ENCODE measurements around the gene TMEM245. TPM values are rescaled to one million over a fixed set of nuclear protein-coding genes. Genes with fewer than 3 reads are reported as not detected.

Gene TMEM245
- polyA plus RNA-seq, 3 donors, result 6.9 to 11.3 (median 9.7) TPM

- no peak for TF ChIP-seq CTCF (IDR thresholded peaks at IDR 0.05)
- peak overlapping the region in 1 of 7 donors; percentile 28 for H3K27ac Mint-ChIP-seq
- H4K20me1 ChIP-seq (ENCODE audit: insufficient read depth, low read length), result peaks cover 26% of the 10 kb centered on the region
- H3K4me1 ChIP-seq (ENCODE audit: control insufficient read depth in 1 of 2, insufficient read depth in 2 of 2, low read length in 2 of 2), result no peaks in the 10 kb centered on the region
- no peak overlapping the region for H3K9ac ChIP-seq (ENCODE audit: insufficient read depth, low read length, poor library complexity, severe bottlenecking)
- H3K36me3 Mint-ChIP-seq, result peaks cover 68 to 83% of the 10 kb centered on the region in 2 donors
- H3K4me3 Mint-ChIP-seq, result no peak overlapping the region
- H3K9me3 ChIP-seq (replicated peaks in 1 of 2; ENCODE audit: control insufficient read depth in 1 of 2, insufficient read depth in 1 of 2, low read length in 2 of 2), result no peaks in the 10 kb centered on the region
- peaks cover 31% of the 10 kb centered on the region for H3K79me2 ChIP-seq (ENCODE audit: insufficient read depth, low read length)
- H3K36me3 ChIP-seq (replicated peaks in 1 of 2; ENCODE audit: control insufficient read depth in 1 of 2, insufficient read depth in 2 of 2, low read length in 2 of 2), result peaks cover 40 to 88% of the 10 kb centered on the region in 2 donors
- no CpG with 5 or more reads among the region's 1 CpG for WGBS (ENCODE audit: insufficient coverage)
- H3K27me3 Mint-ChIP-seq (ENCODE audit: low read depth in 3 of 3), result no peaks in the 10 kb centered on the region
- H2AFZ ChIP-seq (ENCODE audit: insufficient read depth, low read depth, low read length, poor library complexity, severe bottlenecking), result no peak overlapping the region
- H3K4me2 ChIP-seq (replicated peaks; ENCODE audit: extremely low read depth, low read length, poor library complexity, severe bottlenecking), result no peak overlapping the region
- no peaks in the 10 kb centered on the region for H3K4me1 Mint-ChIP-seq
- H3K27ac ChIP-seq (ENCODE audit: low read depth in 1 of 2, low read length in 2 of 2), result no peak overlapping the region
- H3K27me3 ChIP-seq (ENCODE audit: control insufficient read depth in 2 of 2, insufficient read depth in 2 of 2, low read length in 2 of 2), result no peaks in the 10 kb centered on the region
- no peak for DNase-seq
- H3K9me3 Mint-ChIP-seq, result no peaks in the 10 kb centered on the region
- intact Hi-C loops (cut with micrococcal nuclease), result no loop called here
- no peak overlapping the region for H3K4me3 ChIP-seq (replicated peaks in 1 of 3; ENCODE audit: low read depth in 2 of 3, low read length in 3 of 3)
Observed at GRCh38 chr9:109092587-109092986, 27.2 kb downstream of the TMEM245 start.

GRCh38 chr9:109092051-109092580 lies 27.6 kb downstream of the TMEM245 start:
- no peaks in the 10 kb centered on the region for H3K27me3 ChIP-seq (ENCODE audit: control insufficient read depth in 2 of 2, insufficient read depth in 2 of 2, low read length in 2 of 2)

More at GRCh38 chr9:109092051-109092580, 27.6 kb downstream of the TMEM245 start:
- TF ChIP-seq CTCF (IDR thresholded peaks at IDR 0.05), result no peak
- Mint-ChIP-seq H3K36me3 (peaks cover 67 to 85% of the 10 kb centered on the region in 2 donors), H3K4me1 (no peaks in the 10 kb centered on the region), H3K9me3 (no peaks in the 10 kb centered on the region), H3K4me3 (no peak overlapping the region), H3K27ac (no peak overlapping the region), H3K27me3 (ENCODE audit: low read depth in 3 of 3) (no peaks in the 10 kb centered on the region)
- H3K36me3 ChIP-seq (replicated peaks in 1 of 2; ENCODE audit: control insufficient read depth in 1 of 2, insufficient read depth in 2 of 2, low read length in 2 of 2), result peaks cover 41 to 91% of the 10 kb centered on the region in 2 donors
- H3K4me1 ChIP-seq (ENCODE audit: control insufficient read depth in 1 of 2, insufficient read depth in 2 of 2, low read length in 2 of 2), result no peaks in the 10 kb centered on the region
- H2AFZ ChIP-seq (ENCODE audit: insufficient read depth, low read depth, low read length, poor library complexity, severe bottlenecking), result no peak overlapping the region
- no peak overlapping the region for H3K4me2 ChIP-seq (replicated peaks; ENCODE audit: extremely low read depth, low read length, poor library complexity, severe bottlenecking)
- H3K9ac ChIP-seq (ENCODE audit: insufficient read depth, low read length, poor library complexity, severe bottlenecking), result no peak overlapping the region
- H3K9me3 ChIP-seq (replicated peaks in 1 of 2; ENCODE audit: control insufficient read depth in 1 of 2, insufficient read depth in 1 of 2, low read length in 2 of 2), result no peaks in the 10 kb centered on the region
- peaks cover 22% of the 10 kb centered on the region for H4K20me1 ChIP-seq (ENCODE audit: insufficient read depth, low read length)
- intact Hi-C loops (cut with micrococcal nuclease), result no loop called here
- no peak for DNase-seq
- no peak overlapping the region for H3K4me3 ChIP-seq (replicated peaks in 1 of 3; ENCODE audit: low read depth in 2 of 3, low read length in 3 of 3)
- peaks cover 26% of the 10 kb centered on the region for H3K79me2 ChIP-seq (ENCODE audit: insufficient read depth, low read length)
- H3K27ac ChIP-seq (ENCODE audit: low read depth in 1 of 2, low read length in 2 of 2), result no peak overlapping the region

Data from CD14-positive monocyte (primary cell).